ENCODE results near the gene SULT4A1.
A peak's percentile ranks its signal among the peaks of the same experiment; 100 is the strongest.

SULT4A1 gene

GRCh38 chr22:43843783-43844530 is 18.4 kb downstream of the SULT4A1 start:
- no peak for DNase-seq

GRCh38 chr22:43841742-43842141 is 20.6 kb downstream of the SULT4A1 start:
- no peak for DNase-seq

DNA sequence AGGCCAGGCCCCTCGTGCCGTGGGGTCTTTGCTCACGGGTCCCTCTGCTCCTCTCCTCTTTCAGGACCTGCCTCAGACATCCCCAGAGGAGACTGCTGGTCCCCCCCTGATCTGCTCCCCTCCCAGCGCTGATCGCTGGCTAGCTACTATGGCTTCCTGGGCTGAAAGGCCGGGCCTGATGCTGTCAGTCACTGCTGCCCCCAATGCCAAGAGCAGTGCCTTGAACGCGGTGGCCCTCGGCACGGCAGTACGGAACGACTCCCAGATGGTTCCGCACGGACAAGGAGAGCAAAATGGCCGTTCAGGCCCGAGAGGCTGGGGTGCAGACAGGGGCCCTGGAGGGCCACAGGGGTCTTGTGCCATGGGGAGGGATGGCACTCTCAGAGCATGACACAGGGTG is 21.5 kb downstream of the SULT4A1 start:
- no peak for DNase-seq

DNA sequence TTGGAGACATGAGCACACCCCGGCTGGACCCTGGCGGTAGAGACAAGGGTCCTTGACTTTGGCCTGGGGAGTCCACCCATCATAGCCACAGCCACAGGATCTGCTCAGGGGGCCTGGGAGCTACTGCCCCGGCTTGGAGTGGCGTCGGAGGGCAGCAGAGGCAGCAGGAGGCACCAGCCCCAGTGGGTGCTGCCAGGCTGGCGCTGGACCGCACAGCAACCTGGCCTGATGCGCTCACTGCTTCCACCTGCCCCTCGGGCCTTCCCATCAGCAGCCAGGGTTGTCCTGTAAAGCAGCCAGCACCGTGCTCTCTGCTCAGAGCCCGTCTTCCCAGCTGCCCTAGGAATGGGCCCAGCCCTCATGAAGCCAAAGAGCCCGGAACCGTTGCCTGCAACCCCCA is 21.9 kb downstream of the SULT4A1 start:
- DNase-seq, result no peak

DNA sequence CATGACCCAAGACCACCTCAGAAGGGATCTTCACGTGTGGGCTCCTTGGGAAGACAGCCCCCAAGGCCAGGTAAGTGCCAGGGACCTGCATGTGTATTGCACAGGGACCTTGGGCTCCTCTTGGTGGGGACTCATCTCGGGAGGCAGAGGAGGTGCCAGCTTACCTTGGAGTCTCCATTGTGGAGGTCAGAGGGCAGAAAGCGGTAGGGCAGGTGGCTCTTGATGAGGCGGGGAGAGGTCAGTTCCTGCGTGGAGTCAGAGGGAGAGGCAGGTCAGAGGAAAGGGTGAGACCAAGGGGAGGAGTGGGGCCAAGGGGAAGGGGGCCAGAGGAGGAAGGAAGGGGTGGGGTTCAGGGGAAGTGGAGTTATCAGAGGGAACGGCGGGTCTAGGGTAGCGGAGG is 22.5 kb downstream of the SULT4A1 start:
- DNase-seq, result no peak

DNA sequence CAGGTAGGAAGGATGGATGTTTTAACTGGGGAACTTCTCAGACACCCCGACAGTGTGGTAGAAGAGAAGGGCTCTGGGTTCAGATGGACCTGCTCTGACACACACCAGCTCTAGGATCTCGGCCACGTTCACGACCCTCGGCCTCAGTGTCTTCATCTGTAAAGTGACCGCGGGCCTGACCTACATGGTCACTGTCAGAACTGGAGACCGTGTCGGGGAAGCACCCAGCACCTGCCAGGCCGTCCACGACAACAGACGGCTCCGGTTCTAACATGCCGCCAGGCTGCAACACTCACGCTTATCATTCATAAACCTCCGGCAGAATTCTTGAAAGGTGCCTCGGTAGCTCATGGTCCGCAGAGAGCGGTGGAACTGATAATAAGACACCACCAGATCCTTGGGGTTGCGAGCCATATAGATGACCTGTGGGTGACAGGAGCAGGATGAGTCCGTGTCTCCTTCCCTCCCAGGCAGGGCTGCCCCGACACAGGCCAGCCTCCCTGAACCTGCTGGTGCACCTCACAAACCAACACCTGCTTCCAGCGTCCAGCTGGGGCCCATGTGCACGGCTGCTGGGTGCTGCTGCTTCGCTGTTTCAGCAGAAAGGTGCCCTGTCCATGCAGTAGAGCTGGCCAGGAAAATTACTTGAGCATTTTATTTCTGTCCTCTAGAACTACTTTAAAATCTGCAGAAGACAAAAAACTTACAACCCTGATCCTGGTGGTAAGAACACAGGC is 23.6 kb downstream of the SULT4A1 start:
- DNase-seq, result no peak

DNA sequence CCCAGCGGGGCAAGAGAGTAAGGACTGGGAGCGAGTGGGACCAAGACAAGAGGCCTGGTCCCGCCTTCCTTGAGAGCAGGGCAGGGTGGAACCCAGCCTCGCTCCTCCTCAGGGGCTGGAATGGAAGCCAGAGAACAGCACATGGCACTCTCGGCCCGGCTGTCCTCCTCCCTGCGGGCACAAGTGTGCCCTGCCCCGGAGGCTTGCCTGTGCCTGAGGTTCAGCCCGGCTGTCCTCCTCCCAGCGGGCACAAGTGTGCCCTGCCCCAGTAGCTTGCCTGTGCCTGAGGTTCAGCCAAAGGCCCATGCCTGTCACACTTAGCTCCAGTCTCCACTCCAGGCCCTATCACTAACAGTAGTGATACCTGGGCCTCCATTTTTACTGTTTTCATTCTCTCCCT is 24.2 kb downstream of the SULT4A1 start:
- DNase-seq, result no peak

DNA sequence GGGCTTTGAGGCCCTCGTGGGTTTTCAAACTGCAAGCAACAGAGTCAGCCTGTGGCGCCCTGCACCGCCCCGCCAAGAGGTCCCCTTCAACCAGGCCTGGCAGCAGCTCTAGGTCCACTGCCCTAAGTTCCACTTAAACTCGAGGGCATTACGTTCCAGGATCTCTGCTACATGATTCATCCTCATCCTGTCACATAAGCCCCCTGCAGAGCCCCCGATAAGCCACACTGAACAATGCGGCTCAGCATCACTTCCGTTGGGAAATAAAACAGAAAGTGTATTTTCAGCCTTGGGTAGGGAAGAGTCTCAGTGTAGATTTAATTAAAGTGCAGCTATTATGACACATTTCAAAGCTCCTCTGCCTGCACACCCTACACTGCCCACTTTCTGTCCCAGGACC is 24.6 kb downstream of the SULT4A1 start:
- DNase-seq, result no peak

GRCh38 chr22:43835736-43836135 is 26.6 kb downstream of the SULT4A1 start:
- DNase-seq, result no peak

DNA sequence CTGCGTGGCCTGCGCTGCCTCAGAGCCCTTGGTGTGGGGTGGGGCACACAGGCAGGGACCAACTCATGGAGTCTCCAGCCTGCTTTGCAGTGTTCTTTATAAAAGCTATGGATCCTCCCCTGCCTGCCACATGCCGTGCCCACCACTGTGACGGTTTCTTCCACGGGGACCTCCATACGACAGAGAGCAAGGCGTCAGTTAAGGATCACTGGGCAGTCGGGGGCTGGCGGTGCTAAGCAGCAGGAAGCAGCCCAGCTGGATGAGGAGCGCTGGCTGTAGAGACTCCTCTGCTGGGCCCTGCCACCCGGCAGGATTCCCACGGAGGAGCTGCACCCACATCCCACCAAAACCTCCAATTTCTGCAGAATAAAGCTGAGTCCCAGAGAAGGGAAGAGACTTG is 27.1 kb downstream of the SULT4A1 start:
- DNase-seq, result no peak

DNA sequence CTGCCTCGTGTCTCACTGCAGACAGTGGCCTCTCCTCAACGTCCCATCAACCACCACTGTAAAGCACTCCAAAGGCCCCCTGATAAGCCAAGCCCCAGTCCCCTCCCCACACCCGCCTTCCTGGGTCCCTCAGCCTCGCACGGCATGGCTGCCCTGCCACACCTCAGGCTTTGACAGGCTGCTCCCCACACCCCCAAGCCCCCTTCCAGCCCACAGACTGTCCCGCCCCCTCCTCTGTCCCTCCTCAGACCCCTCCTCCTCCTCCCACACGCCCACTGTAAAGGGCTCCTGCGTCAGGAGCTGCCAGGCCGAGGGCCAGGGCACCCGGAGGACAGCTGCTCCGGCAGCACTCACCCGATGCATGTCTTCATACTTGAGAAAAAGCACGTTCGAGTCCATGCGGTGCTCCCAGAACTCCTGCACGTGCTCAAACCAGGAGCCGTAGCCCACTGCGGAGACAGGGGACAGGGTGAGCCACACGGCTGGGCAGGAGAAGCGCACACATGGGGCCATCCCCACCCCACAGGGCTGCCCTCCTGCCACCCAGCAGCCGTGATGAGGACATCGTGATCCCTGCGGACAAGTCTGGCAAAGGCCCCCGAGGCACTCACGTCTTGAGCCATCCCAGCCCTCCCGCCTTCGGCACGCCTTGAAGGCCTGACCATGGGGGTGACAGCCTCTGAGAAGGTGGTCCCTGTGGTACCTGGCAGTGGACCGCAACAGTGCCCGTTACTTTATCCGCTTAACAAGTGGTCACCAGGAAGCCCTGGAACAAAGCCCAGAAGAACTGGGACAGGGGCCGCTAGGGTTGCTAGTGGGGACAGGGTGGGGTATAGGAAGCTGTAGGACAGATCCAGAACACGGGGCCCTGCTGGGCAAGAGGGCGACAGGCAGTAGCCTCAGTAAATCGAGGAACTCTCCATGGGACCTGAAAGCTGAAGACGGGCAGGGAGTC is 28.8 kb downstream of the SULT4A1 start:
- no peak for DNase-seq

DNA sequence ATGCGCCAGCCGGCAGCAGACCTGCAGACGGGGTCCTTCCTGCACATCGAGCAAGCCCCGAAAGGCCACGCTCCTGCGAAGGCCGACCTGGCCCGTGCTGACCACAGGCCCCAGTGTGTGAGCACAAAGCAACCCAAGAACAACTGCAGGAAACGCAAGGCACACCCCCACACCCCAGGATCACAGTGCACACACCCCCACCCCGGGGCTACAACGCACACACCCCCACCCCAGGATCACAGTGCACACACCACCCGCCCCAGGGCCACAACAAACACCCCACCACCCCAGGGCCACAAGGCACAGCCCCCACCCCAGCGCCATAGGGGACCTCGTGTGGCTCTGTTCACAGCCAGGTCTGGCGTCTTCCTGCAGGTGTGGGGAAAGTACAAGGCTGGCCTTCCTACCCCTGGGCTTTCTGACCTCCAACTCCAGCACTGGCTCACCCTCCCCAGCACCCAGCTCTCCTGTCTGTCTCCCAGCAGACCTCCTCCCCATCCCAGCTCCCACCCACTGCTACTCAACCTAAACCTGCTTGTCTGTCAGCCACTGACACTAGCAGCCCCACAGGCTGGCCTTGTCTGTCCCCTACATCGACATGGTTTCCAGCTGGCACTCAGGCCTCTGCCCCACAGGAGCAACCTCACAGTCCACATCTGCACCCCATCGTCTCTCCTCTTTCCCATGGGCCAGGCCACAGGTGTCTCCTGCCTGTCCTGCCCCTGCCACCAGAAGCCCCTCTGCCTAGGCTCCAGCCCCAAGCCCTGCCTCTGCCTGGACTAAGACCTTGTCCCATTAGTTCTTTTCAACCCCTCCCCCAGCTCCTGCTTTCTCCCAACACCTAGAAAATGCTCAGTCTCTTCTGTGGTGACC is 29.7 kb downstream of the SULT4A1 start:
- DNase-seq, result no peak

DNA sequence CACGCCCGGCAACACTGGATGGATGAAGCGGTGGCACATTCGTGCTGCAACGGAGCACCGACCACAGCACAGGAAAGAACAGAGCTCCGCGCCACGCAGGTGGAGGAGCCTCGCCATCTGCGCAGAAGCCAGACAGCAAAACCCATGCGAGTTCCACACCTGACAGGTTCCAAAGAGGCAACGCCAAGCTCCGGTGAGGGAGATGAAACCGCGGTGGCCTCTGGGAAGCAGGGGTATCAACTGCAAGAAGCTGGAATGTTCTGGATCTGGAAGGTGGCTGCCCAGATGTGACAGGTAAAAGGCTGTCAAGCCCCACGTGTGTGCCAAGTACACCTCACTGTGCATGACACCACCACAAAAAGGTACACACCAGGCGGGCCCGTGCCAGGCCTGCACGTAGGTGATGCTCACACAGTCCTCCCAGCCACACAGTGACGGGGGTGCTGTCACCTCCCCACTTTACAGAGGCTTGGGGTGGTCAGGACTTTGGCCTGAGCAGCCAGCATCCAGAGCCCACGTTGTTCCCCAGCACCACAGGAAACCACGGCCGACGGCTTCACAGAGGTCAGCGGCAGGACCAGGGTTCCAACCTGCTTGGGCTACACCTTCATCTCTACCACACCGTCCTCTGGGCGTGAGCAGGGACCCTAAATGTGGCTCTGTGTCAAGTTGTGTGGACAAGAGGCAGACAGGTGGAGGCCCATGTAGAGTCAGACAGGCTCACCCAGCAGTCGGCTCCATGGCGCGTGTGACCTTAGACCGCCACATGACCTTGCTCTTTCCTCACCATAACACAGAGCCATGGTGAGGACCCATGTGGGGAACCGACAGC is 30.5 kb downstream of the SULT4A1 start:
- DNase-seq, result no peak

DNA sequence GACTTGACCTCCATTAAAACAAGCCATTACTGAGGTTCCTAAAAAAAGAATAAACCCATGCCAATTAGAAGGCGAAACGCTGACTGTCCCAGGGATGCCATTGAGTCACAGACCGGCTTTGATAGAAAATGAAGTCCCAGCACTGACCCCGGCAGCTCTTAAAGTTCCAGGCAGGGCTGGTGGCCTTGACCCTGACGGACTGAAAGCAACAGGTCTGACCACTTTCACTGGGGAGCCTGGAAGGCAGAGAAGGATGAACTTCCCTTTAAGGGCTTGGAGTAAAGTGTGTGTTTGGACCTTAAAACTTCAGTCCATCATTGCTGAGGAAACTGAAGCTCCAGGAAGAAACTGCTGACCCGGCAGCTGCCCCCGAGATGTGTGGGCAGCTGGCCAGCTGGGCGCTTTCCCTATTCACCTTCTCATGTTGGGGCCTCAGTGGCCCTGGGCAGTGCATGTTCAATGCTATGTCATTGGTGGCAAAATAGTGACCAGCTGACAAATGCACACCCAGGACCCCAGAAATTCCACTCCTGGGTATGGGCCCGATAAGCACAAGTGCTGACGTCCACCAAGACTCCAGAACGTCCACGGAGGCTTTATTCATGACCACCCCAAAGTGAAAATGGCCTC is 31.3 kb downstream of the SULT4A1 start:
- no peak for DNase-seq

DNA sequence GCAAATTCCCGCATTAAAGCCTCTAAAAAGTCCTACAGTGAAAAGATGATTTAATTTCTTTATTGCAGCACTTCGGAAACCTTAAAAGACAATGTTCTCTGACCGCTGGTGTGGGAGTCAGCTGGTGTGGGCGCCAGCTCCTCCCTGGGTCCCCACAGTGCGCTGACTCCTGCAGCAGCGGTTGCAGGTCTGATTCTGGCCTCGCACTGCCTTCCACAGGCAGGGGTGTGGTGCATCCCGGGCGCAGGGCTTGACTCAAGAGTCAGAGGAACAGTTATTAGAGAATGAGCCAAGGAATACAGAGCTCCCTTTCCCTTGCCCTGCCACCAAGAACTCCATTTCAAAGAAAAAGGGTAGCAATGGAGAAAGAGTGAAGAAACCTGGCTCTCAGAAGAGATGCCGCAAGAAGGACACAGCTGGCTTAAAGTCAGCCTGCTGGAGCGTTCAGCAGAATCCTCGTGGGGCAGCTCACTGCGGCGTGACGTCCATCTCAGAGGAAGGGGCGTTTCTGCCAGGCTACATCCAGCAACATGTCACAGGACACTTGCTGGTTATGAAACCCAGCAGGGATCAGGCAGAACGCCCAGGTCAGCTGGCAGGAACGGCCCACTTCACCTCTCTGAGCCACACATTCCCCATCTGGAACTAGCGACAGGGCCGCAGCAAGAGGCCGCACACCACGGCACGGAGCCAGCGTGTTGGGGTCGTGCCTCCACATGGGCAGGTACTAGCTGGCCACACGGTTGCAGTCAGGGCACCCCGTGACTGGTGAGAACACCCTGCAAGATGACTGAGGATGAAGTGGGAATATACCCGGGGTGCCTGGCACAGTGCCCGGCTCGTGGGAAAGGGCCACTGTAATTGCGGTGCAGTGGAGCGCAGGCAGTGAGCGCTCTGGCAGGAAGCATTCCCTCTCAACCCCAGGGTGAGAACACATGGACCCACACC is 32.1 kb downstream of the SULT4A1 start:
- DNase-seq, result peak; percentile 32

- peak; percentile 69 for DNase-seq
Observed at GRCh38 chr22:43828998-43829782, 33.1 kb downstream of the SULT4A1 start.

DNA sequence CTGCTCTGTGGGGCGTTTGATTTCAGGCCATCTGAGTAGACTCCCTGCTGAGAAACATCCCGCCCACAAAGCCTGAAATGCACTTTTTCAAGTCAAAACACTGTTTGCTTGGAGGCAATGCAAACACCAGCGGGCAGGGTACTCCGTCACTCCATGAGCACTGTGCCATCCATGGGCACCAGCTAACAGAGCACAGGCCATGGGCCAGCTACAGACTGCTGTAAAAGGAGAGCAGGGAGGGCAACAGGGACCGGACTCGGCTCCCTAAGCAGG is 33.7 kb downstream of the SULT4A1 start:
- DNase-seq, result no peak

- no peak for DNase-seq
Observed at GRCh38 chr22:43827926-43828724, 34.2 kb downstream of the SULT4A1 start.
